HEK293 (cell line): Measurements from ENCODE around the gene LMTK2.
A peak's percentile ranks its signal among the peaks of the same experiment; 100 is the strongest.

Source experiments
- CTCF ChIA-PET: fragments of 350-600 bp; formaldehyde crosslinking; extraction: SDS; loops from one replicate; lab custom pipeline; 2021; ENCODE audit warnings: antibody characterized with exemption; lab: Yijun Ruan, JAX
- POLR2A ChIA-PET: fragments of 300-600 bp; formaldehyde crosslinking; extraction: SDS; loops from one replicate; lab custom pipeline; 2020; ENCODE audit warnings: antibody characterized with exemption, inconsistent platforms; lab: Yijun Ruan, JAX
- H3K27ac ChIP-seq: fragments of 200-500 bp; sonication (Bioruptor generic); 2 replicates; pipeline ENCODE4 v1.5.1; 2014; ENCODE audit warnings: low read depth, low read length, control low read depth, inconsistent platforms; ENCODE audit errors: extremely low read depth
- H3K36me3 ChIP-seq, 2 experiments: fragments of 200-500 bp in 1 of 2; sonication (Bioruptor generic) in 1 of 2; 1 replicate in 1 of 2; 2 replicates in 1 of 2; pipeline ENCODE4 v1.5.1; 2014 to 2017; ENCODE audit warnings: inconsistent platforms in 2 of 2, low read length in 2 of 2; ENCODE audit not compliant: control insufficient read depth in 2 of 2, insufficient read depth in 1 of 2
- H3K4me1 ChIP-seq: fragments of 200-500 bp; sonication (Bioruptor generic); 2 replicates; pipeline ENCODE4 v1.5.1; 2014; ENCODE audit warnings: mild to moderate bottlenecking, low read length, inconsistent platforms; ENCODE audit not compliant: control insufficient read depth, insufficient read depth
- H3K4me3 ChIP-seq: 2 replicates; pipeline ENCODE4 v1.5.1; 2011; ENCODE audit warnings: low read depth, mild to moderate bottlenecking, control low read depth, low read length, moderate library complexity
- H3K9me3 ChIP-seq: fragments of 200-500 bp; sonication (Bioruptor generic); 2 replicates; pipeline ENCODE4 v1.5.1; 2014; ENCODE audit warnings: low read depth, low read length, inconsistent platforms; ENCODE audit not compliant: control insufficient read depth, insufficient read depth
- ATF2 ChIP-seq: fragments of 450-650 bp; formaldehyde crosslinking; IDR thresholded peaks from 2 replicates; pipeline ENCODE4 v1.5.1; 2016; ENCODE audit warnings: missing biosample characterization, missing genetic modification characterization, low read depth
- PRDM6 ChIP-seq: fragments of 450-650 bp; formaldehyde crosslinking; IDR thresholded peaks from 2 replicates; pipeline ENCODE4 v1.5.1; 2017; ENCODE audit warnings: missing biosample characterization, missing genetic modification characterization
- REPIN1 ChIP-seq: fragments of 450-650 bp; formaldehyde crosslinking; IDR thresholded peaks from 2 replicates; pipeline ENCODE4 v1.5.1; 2017; ENCODE audit warnings: missing biosample characterization, missing genetic modification characterization, low read depth
- SCRT2 ChIP-seq: fragments of 450-650 bp; formaldehyde crosslinking; IDR thresholded peaks from 2 replicates; pipeline ENCODE4 v1.5.1; 2016; ENCODE audit warnings: missing biosample characterization, missing genetic modification characterization
- SETDB1 ChIP-seq: IDR thresholded peaks from one replicate; pipeline ENCODE4 v1.6.1; 2017; ENCODE audit warnings: mild to moderate bottlenecking, low read length, moderate library complexity, mixed read lengths; ENCODE audit not compliant: insufficient read length
- SP7 ChIP-seq: fragments of 450-650 bp; formaldehyde crosslinking; IDR thresholded peaks from 2 replicates; pipeline ENCODE4 v1.5.1; 2016; ENCODE audit warnings: missing biosample characterization, missing genetic modification characterization
- ZNF169 ChIP-seq: fragments of 450-650 bp; formaldehyde crosslinking; IDR thresholded peaks from 2 replicates; pipeline ENCODE4 v1.5.1; 2016; ENCODE audit warnings: missing biosample characterization, missing genetic modification characterization
- ZNF354C ChIP-seq: fragments of 450-650 bp; formaldehyde crosslinking; IDR thresholded peaks from 2 replicates; pipeline ENCODE4 v1.5.1; 2016; ENCODE audit warnings: missing biosample characterization, missing genetic modification characterization, low read depth, borderline replicate concordance
- ZNF488 ChIP-seq: fragments of 450-650 bp; formaldehyde crosslinking; IDR thresholded peaks from 2 replicates; pipeline ENCODE4 v1.5.1; 2016; ENCODE audit warnings: missing biosample characterization, missing genetic modification characterization
- ZNF501 ChIP-seq: fragments of 450-650 bp; formaldehyde crosslinking; IDR thresholded peaks from 2 replicates; pipeline ENCODE4 v1.5.1; 2016; ENCODE audit warnings: missing biosample characterization, missing genetic modification characterization
- ZNF561 ChIP-seq: fragments of 450-650 bp; IDR thresholded peaks from 2 replicates; pipeline ENCODE4 v1.5.1; 2018; ENCODE audit warnings: missing biosample characterization, missing genetic modification characterization, borderline replicate concordance
- ZNF830 ChIP-seq: fragments of 450-650 bp; IDR thresholded peaks from 2 replicates; pipeline ENCODE4 v1.5.0; 2018; ENCODE audit warnings: missing biosample characterization, missing genetic modification characterization, low read depth, mild to moderate bottlenecking, moderate library complexity
- ZNF837 ChIP-seq: fragments of 450-650 bp; formaldehyde crosslinking; IDR thresholded peaks from 2 replicates; pipeline ENCODE4 v1.5.1; 2016; ENCODE audit warnings: missing biosample characterization, missing genetic modification characterization
- TF ChIP-seq, protein P1 (sequence below): fragments of 450-650 bp; formaldehyde crosslinking; IDR thresholded peaks from 2 replicates; pipeline ENCODE4 v1.5.1; 2016; ENCODE audit warnings: missing biosample characterization, missing genetic modification characterization
- TF ChIP-seq, protein P2 (sequence below): fragments of 450-650 bp; formaldehyde crosslinking; IDR thresholded peaks from 2 replicates; pipeline ENCODE4 v1.5.1; 2016; ENCODE audit warnings: missing biosample characterization, missing genetic modification characterization
- TF ChIP-seq, protein P3 (sequence below): fragments of 450-650 bp; formaldehyde crosslinking; IDR thresholded peaks from 2 replicates; pipeline ENCODE4 v1.5.0; 2017; ENCODE audit warnings: missing biosample characterization, missing genetic modification characterization, borderline replicate concordance

LMTK2 gene

GRCh38 chr7:98178762-98179490 is 72.3 kb downstream of the LMTK2 start:
- CTCF ChIA-PET: interaction anchor here (0.6 to 4.5 kb wide), 5 partner anchors 9 to 157 kb away, joined by 3 to 27 read pairs (median 8); no protein-coding TSS in a partner anchor
- POLR2A ChIA-PET: no interaction called here
- Histone ChIP-seq H3K27ac (no peak overlapping the region), H3K9me3 (no peaks in the 10 kb centered on the region), H3K4me1 (no peaks in the 10 kb centered on the region), H3K4me3 (no peak overlapping the region), H3K36me3 (peaks cover 0 to 18% of the 10 kb centered on the region in 2 experiments; a peak in 1 of 3 replicates)
- TF ChIP-seq, protein P1, sequence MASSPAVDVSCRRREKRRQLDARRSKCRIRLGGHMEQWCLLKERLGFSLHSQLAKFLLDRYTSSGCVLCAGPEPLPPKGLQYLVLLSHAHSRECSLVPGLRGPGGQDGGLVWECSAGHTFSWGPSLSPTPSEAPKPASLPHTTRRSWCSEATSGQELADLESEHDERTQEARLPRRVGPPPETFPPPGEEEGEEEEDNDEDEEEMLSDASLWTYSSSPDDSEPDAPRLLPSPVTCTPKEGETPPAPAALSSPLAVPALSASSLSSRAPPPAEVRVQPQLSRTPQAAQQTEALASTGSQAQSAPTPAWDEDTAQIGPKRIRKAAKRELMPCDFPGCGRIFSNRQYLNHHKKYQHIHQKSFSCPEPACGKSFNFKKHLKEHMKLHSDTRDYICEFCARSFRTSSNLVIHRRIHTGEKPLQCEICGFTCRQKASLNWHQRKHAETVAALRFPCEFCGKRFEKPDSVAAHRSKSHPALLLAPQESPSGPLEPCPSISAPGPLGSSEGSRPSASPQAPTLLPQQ (tag by site-specific recombination): no peak
- peak; percentile 37; the same call in 1 of the 2 replicates for TF ChIP-seq SCRT2 (tag by site-specific recombination)

- peaks cover 0 to 4% of the 10 kb centered on the region in 2 experiments; a peak in 2 of 3 replicates for H3K36me3 ChIP-seq
- H3K4me3 ChIP-seq: no peak overlapping the region
- POLR2A ChIA-PET: interaction anchor here (0.9 kb wide), 1 partner anchor 100 kb away, joined by 3 read pairs; no protein-coding TSS in a partner anchor
- no peaks in the 10 kb centered on the region for H3K4me1 ChIP-seq
- TF ChIP-seq ZNF837 (tag by site-specific recombination) (no peak), ATF2 (tag by site-specific recombination) (no peak), ZNF830 (tag by site-specific recombination) (no peak)
- no peaks in the 10 kb centered on the region for H3K9me3 ChIP-seq
- CTCF ChIA-PET: interaction anchor here (0.9 to 1.4 kb wide), 3 partner anchors 10 to 159 kb away, joined by 3 to 11 read pairs (median 3); no protein-coding TSS in a partner anchor
- H3K27ac ChIP-seq: no peak overlapping the region
Observed at GRCh38 chr7:98180751-98181150, 74.1 kb downstream of the LMTK2 start.

- TF ChIP-seq REPIN1 (tag by site-specific recombination): no peak
- no peak for TF ChIP-seq ZNF488
- TF ChIP-seq ZNF561: no peak
- TF ChIP-seq ZNF501 (tag by site-specific recombination): no peak
- TF ChIP-seq, protein P2, sequence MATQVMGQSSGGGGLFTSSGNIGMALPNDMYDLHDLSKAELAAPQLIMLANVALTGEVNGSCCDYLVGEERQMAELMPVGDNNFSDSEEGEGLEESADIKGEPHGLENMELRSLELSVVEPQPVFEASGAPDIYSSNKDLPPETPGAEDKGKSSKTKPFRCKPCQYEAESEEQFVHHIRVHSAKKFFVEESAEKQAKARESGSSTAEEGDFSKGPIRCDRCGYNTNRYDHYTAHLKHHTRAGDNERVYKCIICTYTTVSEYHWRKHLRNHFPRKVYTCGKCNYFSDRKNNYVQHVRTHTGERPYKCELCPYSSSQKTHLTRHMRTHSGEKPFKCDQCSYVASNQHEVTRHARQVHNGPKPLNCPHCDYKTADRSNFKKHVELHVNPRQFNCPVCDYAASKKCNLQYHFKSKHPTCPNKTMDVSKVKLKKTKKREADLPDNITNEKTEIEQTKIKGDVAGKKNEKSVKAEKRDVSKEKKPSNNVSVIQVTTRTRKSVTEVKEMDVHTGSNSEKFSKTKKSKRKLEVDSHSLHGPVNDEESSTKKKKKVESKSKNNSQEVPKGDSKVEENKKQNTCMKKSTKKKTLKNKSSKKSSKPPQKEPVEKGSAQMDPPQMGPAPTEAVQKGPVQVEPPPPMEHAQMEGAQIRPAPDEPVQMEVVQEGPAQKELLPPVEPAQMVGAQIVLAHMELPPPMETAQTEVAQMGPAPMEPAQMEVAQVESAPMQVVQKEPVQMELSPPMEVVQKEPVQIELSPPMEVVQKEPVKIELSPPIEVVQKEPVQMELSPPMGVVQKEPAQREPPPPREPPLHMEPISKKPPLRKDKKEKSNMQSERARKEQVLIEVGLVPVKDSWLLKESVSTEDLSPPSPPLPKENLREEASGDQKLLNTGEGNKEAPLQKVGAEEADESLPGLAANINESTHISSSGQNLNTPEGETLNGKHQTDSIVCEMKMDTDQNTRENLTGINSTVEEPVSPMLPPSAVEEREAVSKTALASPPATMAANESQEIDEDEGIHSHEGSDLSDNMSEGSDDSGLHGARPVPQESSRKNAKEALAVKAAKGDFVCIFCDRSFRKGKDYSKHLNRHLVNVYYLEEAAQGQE (tag by site-specific recombination): no peak
- TF ChIP-seq SETDB1: no peak
- no peak for TF ChIP-seq ZNF169 (tag by site-specific recombination)
- TF ChIP-seq SP7 (tag by site-specific recombination): no peak
- TF ChIP-seq PRDM6 (tag by site-specific recombination): no peak
- no peak for TF ChIP-seq ZNF354C (tag by site-specific recombination)
- TF ChIP-seq, protein P3, sequence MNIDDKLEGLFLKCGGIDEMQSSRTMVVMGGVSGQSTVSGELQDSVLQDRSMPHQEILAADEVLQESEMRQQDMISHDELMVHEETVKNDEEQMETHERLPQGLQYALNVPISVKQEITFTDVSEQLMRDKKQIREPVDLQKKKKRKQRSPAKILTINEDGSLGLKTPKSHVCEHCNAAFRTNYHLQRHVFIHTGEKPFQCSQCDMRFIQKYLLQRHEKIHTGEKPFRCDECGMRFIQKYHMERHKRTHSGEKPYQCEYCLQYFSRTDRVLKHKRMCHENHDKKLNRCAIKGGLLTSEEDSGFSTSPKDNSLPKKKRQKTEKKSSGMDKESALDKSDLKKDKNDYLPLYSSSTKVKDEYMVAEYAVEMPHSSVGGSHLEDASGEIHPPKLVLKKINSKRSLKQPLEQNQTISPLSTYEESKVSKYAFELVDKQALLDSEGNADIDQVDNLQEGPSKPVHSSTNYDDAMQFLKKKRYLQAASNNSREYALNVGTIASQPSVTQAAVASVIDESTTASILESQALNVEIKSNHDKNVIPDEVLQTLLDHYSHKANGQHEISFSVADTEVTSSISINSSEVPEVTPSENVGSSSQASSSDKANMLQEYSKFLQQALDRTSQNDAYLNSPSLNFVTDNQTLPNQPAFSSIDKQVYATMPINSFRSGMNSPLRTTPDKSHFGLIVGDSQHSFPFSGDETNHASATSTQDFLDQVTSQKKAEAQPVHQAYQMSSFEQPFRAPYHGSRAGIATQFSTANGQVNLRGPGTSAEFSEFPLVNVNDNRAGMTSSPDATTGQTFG: no peak
- Histone ChIP-seq H3K4me3 (no peak overlapping the region), H3K27ac (no peak overlapping the region), H3K36me3 (peaks cover 6 to 14% of the 10 kb centered on the region in 2 experiments; a peak in 2 of 3 replicates), H3K4me1 (no peaks in the 10 kb centered on the region), H3K9me3 (no peaks in the 10 kb centered on the region)
- POLR2A ChIA-PET: interaction anchor here (0.6 kb wide), 1 partner anchor 59 kb away, joined by 3 read pairs; no protein-coding TSS in a partner anchor
- CTCF ChIA-PET: interaction anchor here (0.6 to 1.7 kb wide), 3 partner anchors 16 to 20 kb away, joined by 3 to 5 read pairs (median 4); no protein-coding TSS in a partner anchor
Observed at GRCh38 chr7:98185101-98185500, 78.4 kb downstream of the LMTK2 start.
